A673 (cell line): ENCODE results near the gene CTNNA1. TPM values are rescaled to one million over a fixed set of nuclear protein-coding genes. Genes with fewer than 3 reads are reported as not detected.

Experiments
- BruUV-seq: library from RNA; stranded (reverse); fragments of 400-500 nt; replicated peaks from 2 replicates; lab custom pipeline; 2021; lab: Mats Ljungman, UMichigan
- CTCF ChIA-PET: fragments of 300-600 bp; sonication (Branson Sonifier 250); formaldehyde crosslinking; loops from one replicate; lab custom pipeline; 2022; ENCODE audit warnings: antibody characterized with exemption; lab: Charles Lee
- POLR2A ChIA-PET: fragments of 300-600 bp; sonication (Branson Sonifier 250); formaldehyde crosslinking; loops from one replicate; lab custom pipeline; 2022; ENCODE audit warnings: antibody characterized with exemption; ENCODE audit not compliant: low non-redundant PET; lab: Charles Lee
- DNase-seq: peaks from one replicate; pipeline ENCODE4 v3.0.0-alpha.2; 2015; ENCODE audit warnings: low spot score
- H3K27ac ChIP-seq: fragments of 200-600 bp; sonication (generic); 2 replicates; pipeline ENCODE4 v1.5.1; 2016; ENCODE audit warnings: mixed run types, low read depth, mild to moderate bottlenecking, mixed read lengths, antibody characterized with exemption, low read length; ENCODE audit not compliant: poor library complexity, severe bottlenecking
- H3K27me3 ChIP-seq: fragments of 200-600 bp; sonication (generic); replicated peaks from 2 replicates; pipeline ENCODE4 v1.6.1; 2017; ENCODE audit warnings: mixed run types, low read depth, mild to moderate bottlenecking, mixed read lengths, antibody characterized with exemption, low read length; ENCODE audit not compliant: insufficient read depth, poor library complexity
- H3K36me3 ChIP-seq: fragments of 200-600 bp; sonication (generic); 2 replicates; pipeline ENCODE4 v1.6.1; 2016; ENCODE audit warnings: mixed run types, mild to moderate bottlenecking, mixed read lengths, antibody characterized with exemption, low read length; ENCODE audit not compliant: insufficient read depth, poor library complexity, severe bottlenecking
- H3K4me1 ChIP-seq: fragments of 200-600 bp; sonication (generic); 2 replicates; pipeline ENCODE4 v1.6.1; 2017; ENCODE audit warnings: mixed run types, mild to moderate bottlenecking, mixed read lengths, antibody characterized with exemption, low read length; ENCODE audit not compliant: insufficient read depth, poor library complexity, severe bottlenecking
- H3K4me3 ChIP-seq: fragments of 200-600 bp; sonication (generic); 2 replicates; pipeline ENCODE4 v1.5.1; 2016; ENCODE audit warnings: low read depth, mixed run types, mild to moderate bottlenecking, mixed read lengths, low read length; ENCODE audit not compliant: poor library complexity, severe bottlenecking
- H3K9me3 ChIP-seq: fragments of 200-600 bp; sonication (generic); 2 replicates; pipeline ENCODE4 v1.6.1; 2016; ENCODE audit warnings: mixed run types, low read depth, mild to moderate bottlenecking, mixed read lengths, antibody characterized with exemption, low read length; ENCODE audit not compliant: poor library complexity, severe bottlenecking
- CTCF ChIP-seq: fragments of 300-800, 200-600 bp; sonication (generic); conservative IDR thresholded peaks from 2 replicates; pipeline ENCODE4 v1.5.1; 2017; ENCODE audit warnings: low read depth, mild to moderate bottlenecking, antibody characterized with exemption, low read length, moderate library complexity, mixed read lengths
- EZH2 ChIP-seq: fragments of 200-600 bp; sonication (generic); IDR thresholded peaks from 2 replicates; pipeline ENCODE4 v1.6.1; 2017; ENCODE audit warnings: borderline replicate concordance, low read depth, mild to moderate bottlenecking, mixed read lengths, antibody characterized with exemption, low read length; ENCODE audit not compliant: poor library complexity, severe bottlenecking
- intact Hi-C: fragments of 100-400 bp; cut with micrococcal nuclease; formaldehyde crosslinking; loops from one replicate; pipeline ENCODE4 v1.10.0; 2022; ENCODE audit not compliant: unreplicated experiment
- total RNA-seq: library from RNA; stranded (reverse); gene quantifications from 2 replicates; pipeline ENCODE4 v1.2.3, GENCODE V29; 2021

CTNNA1 gene
- total RNA-seq, 1 experiment from 2014 or later: 249 TPM

- Histone ChIP-seq H3K4me1 (peaks cover 4% of the 10 kb centered on the region), H3K36me3 (peaks cover 4% of the 10 kb centered on the region), H3K27me3 (no peaks in the 10 kb centered on the region), H3K27ac (no peak overlapping the region), H3K4me3 (no peak overlapping the region), H3K9me3 (no peaks in the 10 kb centered on the region)
- BruUV-seq: no TSS peak
- CTCF ChIA-PET: no interaction called here
- no peak for TF ChIP-seq EZH2
- no peak for TF ChIP-seq CTCF
- intact Hi-C loops: loop anchor here (10.0 kb wide), 1 partner anchor 444 kb away; no protein-coding TSS in a partner anchor
- DNase-seq: no peak
- POLR2A ChIA-PET: no interaction called here
Measured at GRCh38 chr5:138820695-138821094, 67.5 kb downstream of the CTNNA1 start.

- no peak for DNase-seq
- ChIA-PET POLR2A (no interaction called here), CTCF (interaction anchor here (0.7 kb wide), 1 partner anchor 8 kb away, joined by 4 read pairs; no protein-coding TSS in a partner anchor)
- no TSS peak for BruUV-seq
- H3K9me3 ChIP-seq: no peaks in the 10 kb centered on the region
- intact Hi-C loops: loop anchor here (10.0 kb wide), 1 partner anchor 440 kb away; no protein-coding TSS in a partner anchor
- peaks cover 4% of the 10 kb centered on the region for H3K36me3 ChIP-seq
- H3K4me1 ChIP-seq: peaks cover 4% of the 10 kb centered on the region
- peak overlapping the region; percentile 11 for H3K27ac ChIP-seq
- no peaks in the 10 kb centered on the region for H3K27me3 ChIP-seq
- H3K4me3 ChIP-seq: no peak overlapping the region
- no peak for TF ChIP-seq CTCF
- TF ChIP-seq EZH2: no peak
Measured at GRCh38 chr5:138824516-138824915, 71.3 kb downstream of the CTNNA1 start.

GRCh38 chr5:138824924-138825863 lies 72.0 kb downstream of the CTNNA1 start:
- H3K27ac ChIP-seq: peak overlapping the region; percentile 11
- H3K36me3 ChIP-seq: peaks cover 4% of the 10 kb centered on the region
- H3K4me3 ChIP-seq: no peak overlapping the region
- peak; percentile 31 for DNase-seq
- TF ChIP-seq CTCF (peak; percentile 78), EZH2 (no peak)
- POLR2A ChIA-PET: no interaction called here
- intact Hi-C loops: loop anchor here (10.0 kb wide), 1 partner anchor 440 kb away; no protein-coding TSS in a partner anchor
- CTCF ChIA-PET: interaction anchor here (0.7 kb wide), 1 partner anchor 9 kb away, joined by 4 read pairs; no protein-coding TSS in a partner anchor
- no TSS peak for BruUV-seq
- H3K27me3 ChIP-seq: no peaks in the 10 kb centered on the region
- peaks cover 4% of the 10 kb centered on the region for H3K4me1 ChIP-seq
- no peaks in the 10 kb centered on the region for H3K9me3 ChIP-seq
